ENCODE results near the gene NUPR1. TPM values are rescaled to one million over a fixed set of nuclear protein-coding genes. Genes with fewer than 3 reads are reported as not detected.

The NUPR1 gene
- total and polyA plus RNA-seq, 2 of the 13 experiments (the other 11 are each of a cell fraction or from before 2014, with no cell fraction given): 18.0 to 25.6 TPM

- TF ChIP-seq CAMTA2 (CRISPR knock-in tag; IDR thresholded peaks at IDR 0.05; ENCODE audit: borderline replicate concordance) (0 out of 2 replicates have a peak, but pooled peaks have one; percentile 23), GLMP (CRISPR knock-in tag; IDR thresholded peaks at IDR 0.05; ENCODE audit: borderline replicate concordance) (no peak), XRCC5 (optimal IDR thresholded peaks at IDR 0.05; ENCODE audit: low read length) (peak; percentile 48), TCF7 (IDR thresholded peaks at IDR 0.05; ENCODE audit: low read depth) (no peak), E2F5 (CRISPR knock-in tag; conservative IDR thresholded peaks at IDR 0.05) (peak; percentile 67; the same call in 1 of the 2 replicates), PRDM15 (CRISPR knock-in tag; IDR thresholded peaks at IDR 0.05) (no peak), ZNF768 (CRISPR knock-in tag; IDR thresholded peaks at IDR 0.05) (peak; percentile 89), ZNF17 (CRISPR knock-in tag; IDR thresholded peaks at IDR 0.05) (no peak), GATAD1 (CRISPR knock-in tag; IDR thresholded peaks at IDR 0.05) (peak; percentile 85), PHF21A (CRISPR knock-in tag; IDR thresholded peaks at IDR 0.05) (peak; percentile 83; the same call in 1 of the 2 replicates), ZNF577 (CRISPR knock-in tag; IDR thresholded peaks at IDR 0.05; ENCODE audit: borderline replicate concordance, low read depth) (no peak), MYPOP (CRISPR knock-in tag; IDR thresholded peaks at IDR 0.05) (peak; percentile 89), ZNF75D (CRISPR knock-in tag; IDR thresholded peaks at IDR 0.05; ENCODE audit: borderline replicate concordance) (no peak), ZNF230 (CRISPR knock-in tag; IDR thresholded peaks at IDR 0.05) (peak; percentile 85), RFXANK (CRISPR knock-in tag; IDR thresholded peaks at IDR 0.05) (no peak), ZNF513 (CRISPR knock-in tag; conservative IDR thresholded peaks at IDR 0.05) (peak; percentile 20; the same call in 1 of the 2 replicates), ZBTB1 (CRISPR knock-in tag; IDR thresholded peaks at IDR 0.05; ENCODE audit: borderline replicate concordance) (peak; percentile 81; the same call in 1 of the 2 replicates), ATF7 (IDR thresholded peaks at IDR 0.05) (no peak), ATF7 (CRISPR knock-in tag; IDR thresholded peaks at IDR 0.05) (peak; percentile 88), ZBTB21 (CRISPR knock-in tag; IDR thresholded peaks at IDR 0.05) (no peak; the same call in 1 of the 2 replicates), PHF20 (CRISPR knock-in tag; IDR thresholded peaks at IDR 0.05) (peak; percentile 83), TOPORS (CRISPR knock-in tag; IDR thresholded peaks at IDR 0.05) (peak; percentile 80; the same call in 1 of the 2 replicates)
Observed at GRCh38 chr16:28553776-28554633, 15.2 kb upstream of the NUPR1 start, which contains the start of gene SGF29 (continued).
